D721Med (cell line): Measurements from ENCODE around the gene TIGD1.
"Not testable (repeated sequence)": the region's sequence is repeated elsewhere in the genome, so short reads cannot be mapped to it uniquely, and the experiment has no call there.

Experiments
- DNase-seq: peaks from one replicate; pipeline ENCODE4 v3.0.0; 2011; ENCODE audit warnings: low spot score; ENCODE audit not compliant: insufficient read length
- FAIRE-seq: peaks from 2 replicates; lab custom pipeline; 2011; peaks lifted over from hg19 to GRCh38; lab: Jason Lieb, UNC
- TF ChIP-seq, protein P1 (sequence below): IDR thresholded peaks from 2 replicates; pipeline ENCODE4 v1.5.1; 2012; ENCODE audit warnings: mild to moderate bottlenecking, control low read depth; ENCODE audit not compliant: insufficient read depth; ENCODE audit errors: missing control alignments

The TIGD1 gene

DNA sequence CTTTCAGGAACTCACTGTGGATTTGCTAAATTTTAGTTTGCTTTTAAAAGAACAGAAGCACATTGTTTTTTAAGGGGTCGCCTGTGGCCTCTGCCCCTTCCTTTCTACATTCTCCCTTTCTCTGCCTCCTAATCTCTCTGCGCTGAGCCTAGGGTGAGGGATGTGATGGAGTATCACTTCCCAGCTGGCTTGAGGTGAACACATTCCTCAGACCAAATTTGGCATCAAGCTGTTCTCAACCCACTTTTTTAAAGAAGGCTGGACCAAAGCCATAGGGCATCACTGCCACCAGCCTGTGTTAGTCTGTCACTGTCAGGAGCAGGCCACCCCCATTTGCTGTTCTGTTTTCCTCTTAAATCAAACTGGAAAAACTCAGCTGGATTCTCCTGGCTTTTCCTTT, 27.5 kb upstream of the TIGD1 start:
- DNase-seq (no peak), FAIRE-seq (no peak)

DNA sequence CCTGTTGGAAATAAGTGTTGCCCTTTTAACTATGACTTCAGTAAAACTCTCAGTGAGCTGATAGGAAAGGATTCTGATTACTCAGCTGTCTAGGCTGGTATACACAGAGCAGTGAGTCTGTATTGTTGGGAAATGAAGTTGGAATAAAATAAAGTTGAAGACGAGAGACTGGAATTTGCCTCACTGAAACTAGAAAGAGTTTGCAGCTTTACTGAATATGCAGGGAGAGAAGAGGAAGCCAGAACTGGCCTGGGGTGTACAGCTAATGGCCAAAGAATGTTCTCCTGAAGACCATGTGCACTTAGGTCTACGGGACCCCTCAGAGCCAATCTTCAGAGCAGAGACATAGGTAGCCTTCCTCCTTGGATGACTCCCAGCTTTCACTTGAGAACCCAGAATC, 26.6 kb upstream of the TIGD1 start:
- DNase-seq = no peak
- TF ChIP-seq, protein P1, sequence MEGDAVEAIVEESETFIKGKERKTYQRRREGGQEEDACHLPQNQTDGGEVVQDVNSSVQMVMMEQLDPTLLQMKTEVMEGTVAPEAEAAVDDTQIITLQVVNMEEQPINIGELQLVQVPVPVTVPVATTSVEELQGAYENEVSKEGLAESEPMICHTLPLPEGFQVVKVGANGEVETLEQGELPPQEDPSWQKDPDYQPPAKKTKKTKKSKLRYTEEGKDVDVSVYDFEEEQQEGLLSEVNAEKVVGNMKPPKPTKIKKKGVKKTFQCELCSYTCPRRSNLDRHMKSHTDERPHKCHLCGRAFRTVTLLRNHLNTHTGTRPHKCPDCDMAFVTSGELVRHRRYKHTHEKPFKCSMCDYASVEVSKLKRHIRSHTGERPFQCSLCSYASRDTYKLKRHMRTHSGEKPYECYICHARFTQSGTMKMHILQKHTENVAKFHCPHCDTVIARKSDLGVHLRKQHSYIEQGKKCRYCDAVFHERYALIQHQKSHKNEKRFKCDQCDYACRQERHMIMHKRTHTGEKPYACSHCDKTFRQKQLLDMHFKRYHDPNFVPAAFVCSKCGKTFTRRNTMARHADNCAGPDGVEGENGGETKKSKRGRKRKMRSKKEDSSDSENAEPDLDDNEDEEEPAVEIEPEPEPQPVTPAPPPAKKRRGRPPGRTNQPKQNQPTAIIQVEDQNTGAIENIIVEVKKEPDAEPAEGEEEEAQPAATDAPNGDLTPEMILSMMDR = no peak
- no peak for FAIRE-seq

More for the DNA sequence above, 27.5 kb upstream of the TIGD1 start:
- TF ChIP-seq, protein P1 = no peak

DNA sequence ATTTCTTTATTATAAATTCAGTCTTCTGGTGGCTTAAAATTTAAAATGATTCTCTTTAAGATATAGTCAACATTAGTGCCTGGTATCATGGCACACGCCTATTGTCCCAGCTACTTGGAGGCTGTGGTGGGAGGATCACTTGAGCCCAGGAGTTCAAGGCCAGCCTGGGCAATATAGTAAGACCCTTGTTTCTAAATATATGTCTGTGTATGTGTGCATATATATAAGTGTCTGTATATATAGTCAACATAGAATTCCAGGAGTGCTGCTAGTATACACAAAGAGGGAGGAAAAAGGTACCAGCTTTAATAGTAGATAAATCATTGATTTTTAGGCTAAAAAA, 25.0 kb upstream of the TIGD1 start:
- TF ChIP-seq, protein P1 = no peak
- no peak for DNase-seq
- FAIRE-seq = no peak

DNA sequence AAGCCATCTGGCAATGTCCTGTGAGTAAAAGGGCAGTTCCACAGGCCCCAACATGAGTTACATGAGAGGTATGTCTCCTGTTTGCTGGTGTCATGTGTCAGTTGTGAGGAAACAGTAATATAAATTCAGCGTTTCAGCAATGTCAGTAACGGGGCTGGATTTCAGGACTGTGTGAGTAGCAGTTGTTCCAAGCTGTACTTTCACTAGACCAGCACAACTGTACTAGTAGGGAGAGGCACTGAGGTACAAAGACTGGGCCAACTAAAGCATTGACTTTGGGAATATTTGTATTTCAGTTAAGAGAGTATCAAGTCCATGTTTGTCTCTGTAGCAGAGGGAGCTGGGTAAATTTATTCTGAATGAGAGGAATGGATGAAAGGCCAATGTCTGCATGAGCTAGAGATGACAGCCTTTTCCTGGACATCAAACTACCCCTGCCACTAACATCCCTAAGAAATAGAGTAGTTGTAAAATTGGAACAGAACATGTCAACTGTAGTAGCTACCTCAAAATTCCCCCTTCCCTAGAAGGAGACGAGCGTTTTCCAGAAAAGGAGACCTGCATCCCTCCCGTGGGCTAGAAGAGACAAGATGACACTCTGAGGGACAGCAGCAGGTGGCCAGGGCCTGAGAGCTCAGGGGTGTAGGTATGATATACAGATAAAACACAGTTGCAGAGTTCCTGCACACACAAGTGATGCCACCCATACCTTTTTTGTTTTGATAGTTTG, 24.5 kb upstream of the TIGD1 start:
- TF ChIP-seq, protein P1 = no peak
- DNase-seq (no peak), FAIRE-seq (no peak)

DNA sequence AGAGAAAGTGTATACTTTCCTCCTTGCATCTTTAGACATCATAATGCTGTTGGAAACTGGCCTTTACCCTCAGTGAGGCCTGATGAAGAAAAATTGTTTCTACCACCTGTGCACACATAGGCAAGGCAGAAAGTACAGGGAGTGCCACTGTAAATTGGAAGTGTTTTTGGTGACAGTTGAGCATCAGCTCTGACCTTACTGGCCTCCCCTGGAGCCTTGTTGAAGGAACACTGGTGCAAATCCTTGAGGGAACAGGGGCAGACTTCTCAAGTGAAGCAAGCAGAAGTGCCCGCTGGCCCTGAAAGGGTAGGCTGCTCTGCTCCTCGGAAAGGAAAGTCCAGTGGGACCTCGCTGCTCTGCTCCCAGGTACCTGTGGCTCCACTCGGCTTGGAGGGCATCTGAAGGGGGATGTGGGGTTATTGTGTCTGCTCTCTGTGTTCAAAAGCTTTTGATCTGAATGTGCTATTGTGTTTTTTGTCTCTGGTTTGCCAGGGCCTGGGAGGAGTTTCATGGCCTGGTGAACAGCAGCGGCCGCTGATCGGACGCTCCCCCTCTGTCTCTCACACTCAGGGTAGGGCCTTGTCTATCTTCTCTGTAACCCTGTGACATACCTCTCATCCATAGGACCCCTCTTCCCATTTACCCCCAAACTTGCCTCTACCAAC, 23.5 kb upstream of the TIGD1 start:
- TF ChIP-seq, protein P1 = no peak
- FAIRE-seq (no peak), DNase-seq (no peak)

DNA sequence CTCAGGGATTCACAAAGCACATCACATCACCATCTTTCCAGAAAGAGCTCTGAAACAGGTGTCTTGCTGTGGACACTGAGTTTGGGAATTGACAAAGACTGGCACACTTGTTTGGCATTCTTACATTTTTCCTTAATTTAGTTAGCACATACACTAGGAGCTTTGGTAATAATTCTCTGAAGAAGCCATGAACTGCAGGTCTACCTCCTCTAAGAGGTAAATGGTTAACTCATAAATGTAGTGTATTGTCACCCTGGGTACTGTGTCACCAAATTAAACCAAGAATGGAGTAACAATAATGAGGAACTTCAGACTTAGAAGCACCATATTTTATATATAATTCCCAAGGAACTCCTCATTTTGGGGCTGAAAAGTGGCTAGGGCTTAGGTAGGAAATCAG, 22.7 kb upstream of the TIGD1 start:
- TF ChIP-seq, protein P1 = no peak
- FAIRE-seq (no peak), DNase-seq (no peak)

DNA sequence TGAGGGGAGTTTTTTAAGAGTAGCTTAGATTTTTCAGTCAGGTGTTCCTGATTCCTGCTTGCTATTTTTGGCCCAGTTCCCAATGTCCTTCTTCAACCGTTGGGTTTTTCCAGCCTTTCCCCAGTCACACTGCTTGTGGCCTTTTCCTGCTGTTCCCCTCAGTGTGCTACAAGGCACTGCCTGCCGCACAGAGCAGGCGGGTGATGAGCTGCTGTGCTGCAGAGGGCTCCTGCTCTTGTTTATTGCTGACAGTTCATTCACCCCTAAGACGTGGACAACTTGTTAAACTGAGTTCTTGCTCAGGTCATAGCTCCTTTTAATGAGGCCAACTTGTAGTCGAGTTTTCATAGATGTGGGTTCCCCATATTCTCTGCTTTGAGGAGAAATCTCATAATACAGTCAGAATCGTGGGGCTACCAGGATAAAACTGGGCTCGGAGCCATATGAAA, 20.7 kb upstream of the TIGD1 start:
- DNase-seq (no peak), FAIRE-seq (no peak)
- TF ChIP-seq, protein P1 = no peak

DNA sequence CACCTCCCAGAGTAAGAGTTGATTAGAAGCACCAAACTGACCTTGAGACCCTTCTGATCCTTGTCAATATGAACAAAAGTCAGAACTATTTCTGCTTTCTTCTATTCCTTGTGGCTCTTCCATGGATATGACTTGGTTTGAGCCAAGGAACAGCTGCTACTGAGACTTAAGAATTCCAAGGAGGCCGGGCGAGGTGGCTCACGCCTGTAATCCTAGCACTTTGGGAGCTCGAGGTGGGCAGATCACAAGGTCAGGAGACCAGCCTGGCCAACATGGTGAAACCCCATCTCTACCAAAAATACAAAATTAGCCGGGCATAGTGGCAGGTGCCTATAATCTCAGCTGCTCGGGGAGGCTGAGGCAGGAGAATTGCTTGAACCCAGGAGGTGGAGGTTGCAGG, 20.1 kb upstream of the TIGD1 start:
- DNase-seq, FAIRE-seq: not testable (repeated sequence)
